PC-3 (cell line): ENCODE data around the gene TXNL4B. TPM values are rescaled to one million over a fixed set of nuclear protein-coding genes. Genes with fewer than 3 reads are reported as not detected.

Experiments
- ATAC-seq: fragments of 200-7000 bp; cut with Tn5 transposase; 2 replicates; pipeline ENCODE4 v1.9.1; 2020; ENCODE audit warnings: mild to moderate bottlenecking, moderate library complexity
- BruUV-seq: library from RNA; stranded (reverse); fragments of 400-500 nt; replicated peaks from 2 replicates; lab custom pipeline; 2021; lab: Mats Ljungman, UMichigan
- CTCF ChIA-PET: fragments of 300-600 bp; sonication (Branson Sonifier 250); formaldehyde crosslinking; loops from one replicate; lab custom pipeline; 2022; ENCODE audit warnings: antibody characterized with exemption; lab: Charles Lee
- POLR2A ChIA-PET: fragments of 300-600 bp; sonication (Branson Sonifier 250); formaldehyde crosslinking; loops from one replicate; lab custom pipeline; 2022; ENCODE audit warnings: antibody characterized with exemption; ENCODE audit not compliant: unreplicated experiment; lab: Charles Lee
- DNase-seq: peaks from one replicate; pipeline ENCODE4 v3.0.0-alpha.2; 2015
- H2AFZ ChIP-seq: fragments of 300-600 bp; sonication (generic); 2 replicates; pipeline ENCODE4 v1.6.0; 2016; ENCODE audit warnings: antibody characterized with exemption, low read length
- H3F3A ChIP-seq: fragments of 300-600 bp; sonication (generic); one replicate; pipeline ENCODE4 v1.6.0; 2017; ENCODE audit warnings: antibody characterized with exemption, low read length, control low read depth, mild to moderate bottlenecking; ENCODE audit not compliant: unreplicated experiment
- H3K27ac ChIP-seq: fragments of 300-600 bp; sonication (generic); 2 replicates; pipeline ENCODE4 v1.5.1; 2016; ENCODE audit warnings: mild to moderate bottlenecking, low read length
- H3K27me3 ChIP-seq: fragments of 300-600 bp; sonication (generic); 2 replicates; pipeline ENCODE4 v1.6.1; 2016; ENCODE audit warnings: low read length, mixed read lengths
- H3K36me3 ChIP-seq: fragments of 300-600 bp; sonication (generic); 2 replicates; pipeline ENCODE4 v1.6.1; 2016; ENCODE audit warnings: low read depth, mixed run types, low read length, mixed read lengths
- H3K4me1 ChIP-seq: fragments of 300-600 bp; sonication (generic); 2 replicates; pipeline ENCODE4 v1.5.1; 2016; ENCODE audit warnings: low read length; ENCODE audit not compliant: insufficient read depth
- H3K4me2 ChIP-seq: fragments of 300-600 bp; sonication (generic); 2 replicates; pipeline ENCODE4 v1.6.0; 2016; ENCODE audit warnings: low read length
- H3K4me3 ChIP-seq: fragments of 300-600 bp; sonication (generic); 2 replicates; pipeline ENCODE4 v1.5.1; 2016; ENCODE audit warnings: mild to moderate bottlenecking, low read length, mixed read lengths
- H3K79me2 ChIP-seq: fragments of 300-600 bp; sonication (generic); 2 replicates; pipeline ENCODE4 v1.6.1; 2017; ENCODE audit warnings: low read length, mixed read lengths
- H3K9ac ChIP-seq: fragments of 300-600 bp; sonication (generic); 2 replicates; pipeline ENCODE4 v1.6.0; 2016; ENCODE audit warnings: mild to moderate bottlenecking, low read length
- H3K9me2 ChIP-seq: fragments of 300-600 bp; sonication (generic); replicated peaks from 2 replicates; pipeline ENCODE4 v1.6.1; 2016; ENCODE audit warnings: mixed run types, low read length, mixed read lengths
- H3K9me3 ChIP-seq: fragments of 300-600 bp; sonication (generic); 2 replicates; pipeline ENCODE4 v1.6.1; 2016; ENCODE audit warnings: low read length, mixed read lengths
- H4K20me1 ChIP-seq: fragments of 300-600 bp; sonication (generic); 2 replicates; pipeline ENCODE4 v1.6.1; 2016; ENCODE audit warnings: low read length, mixed read lengths
- EZH2 ChIP-seq: fragments of 300-600 bp; sonication (generic); IDR thresholded peaks from one replicate; pipeline ENCODE4 v1.6.1; 2017; ENCODE audit warnings: antibody characterized with exemption, mild to moderate bottlenecking, low read length; ENCODE audit not compliant: unreplicated experiment
- EZH2phosphoT487 ChIP-seq: fragments of 300-600 bp; sonication (generic); IDR thresholded peaks from 2 replicates; pipeline ENCODE4 v1.6.1; 2018; ENCODE audit warnings: mild to moderate bottlenecking, antibody characterized with exemption, low read length, borderline replicate concordance
- intact Hi-C: fragments of 100-400 bp; cut with micrococcal nuclease; formaldehyde crosslinking; loops from 2 replicates; pipeline ENCODE4 v1.9.0; 2023
- total RNA-seq: library from RNA; depleted of rRNA; stranded (reverse); fragments of >200 nt; gene quantifications from 2 replicates; pipeline ENCODE4 v1.2.3, GENCODE V29; 2014
- TF ChIP-seq, protein P1 (sequence below): fragments of 300-600 bp; sonication (generic); conservative IDR thresholded peaks from 2 replicates; pipeline ENCODE4 v1.5.1; 2017; ENCODE audit warnings: antibody characterized with exemption, low read depth, mild to moderate bottlenecking, low read length

TXNL4B gene
- total RNA-seq, 1 experiment from 2014 or later: 9.6 TPM

DNA sequence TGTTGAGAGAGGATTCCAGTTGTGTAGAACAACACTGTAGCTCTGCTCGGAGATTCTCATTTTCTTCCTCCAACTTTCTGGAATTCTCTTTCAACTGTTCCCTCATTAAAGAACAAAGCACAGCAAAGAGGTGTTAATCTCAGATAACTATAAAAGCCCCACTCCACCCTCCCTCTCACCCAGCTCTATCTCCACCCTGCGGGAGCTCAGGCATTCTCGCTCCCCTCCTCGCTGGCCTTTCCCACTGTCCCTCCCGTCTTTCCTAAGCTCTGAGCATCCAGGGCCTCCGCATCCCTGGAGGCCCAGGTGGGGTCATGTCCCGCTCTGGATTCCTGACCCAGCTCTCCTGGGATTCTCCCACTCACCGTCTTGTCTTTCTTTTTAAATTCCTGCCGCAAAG, 35.3 kb upstream of the TXNL4B start:
- H3K79me2 ChIP-seq: no peaks in the 10 kb centered on the region
- DNase-seq (no peak), ATAC-seq (no peak)
- H2AFZ ChIP-seq: no peak overlapping the region
- no peak for TF ChIP-seq EZH2
- TF ChIP-seq, protein P1, sequence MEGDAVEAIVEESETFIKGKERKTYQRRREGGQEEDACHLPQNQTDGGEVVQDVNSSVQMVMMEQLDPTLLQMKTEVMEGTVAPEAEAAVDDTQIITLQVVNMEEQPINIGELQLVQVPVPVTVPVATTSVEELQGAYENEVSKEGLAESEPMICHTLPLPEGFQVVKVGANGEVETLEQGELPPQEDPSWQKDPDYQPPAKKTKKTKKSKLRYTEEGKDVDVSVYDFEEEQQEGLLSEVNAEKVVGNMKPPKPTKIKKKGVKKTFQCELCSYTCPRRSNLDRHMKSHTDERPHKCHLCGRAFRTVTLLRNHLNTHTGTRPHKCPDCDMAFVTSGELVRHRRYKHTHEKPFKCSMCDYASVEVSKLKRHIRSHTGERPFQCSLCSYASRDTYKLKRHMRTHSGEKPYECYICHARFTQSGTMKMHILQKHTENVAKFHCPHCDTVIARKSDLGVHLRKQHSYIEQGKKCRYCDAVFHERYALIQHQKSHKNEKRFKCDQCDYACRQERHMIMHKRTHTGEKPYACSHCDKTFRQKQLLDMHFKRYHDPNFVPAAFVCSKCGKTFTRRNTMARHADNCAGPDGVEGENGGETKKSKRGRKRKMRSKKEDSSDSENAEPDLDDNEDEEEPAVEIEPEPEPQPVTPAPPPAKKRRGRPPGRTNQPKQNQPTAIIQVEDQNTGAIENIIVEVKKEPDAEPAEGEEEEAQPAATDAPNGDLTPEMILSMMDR: no peak
- TF ChIP-seq EZH2phosphoT487: no peak
- H3K27me3 ChIP-seq: no peaks in the 10 kb centered on the region
- no peaks in the 10 kb centered on the region for H4K20me1 ChIP-seq
- H3K36me3 ChIP-seq: no peaks in the 10 kb centered on the region
- no TSS peak for BruUV-seq
- ChIA-PET CTCF (no interaction called here), POLR2A (no interaction called here)
- no peak overlapping the region for H3K4me3 ChIP-seq
- H3K4me2 ChIP-seq: no peak overlapping the region
- no peaks in the 10 kb centered on the region for H3K9me2 ChIP-seq
- no peaks in the 10 kb centered on the region for H3K9me3 ChIP-seq
- H3K4me1 ChIP-seq: no peaks in the 10 kb centered on the region
- intact Hi-C loops: loop anchor here (10.0 kb wide), 1 partner anchor 1746 kb away; no protein-coding TSS in a partner anchor
- no peak overlapping the region for H3K27ac ChIP-seq
- no peaks in the 10 kb centered on the region for H3F3A ChIP-seq
- no peak overlapping the region for H3K9ac ChIP-seq

DNA sequence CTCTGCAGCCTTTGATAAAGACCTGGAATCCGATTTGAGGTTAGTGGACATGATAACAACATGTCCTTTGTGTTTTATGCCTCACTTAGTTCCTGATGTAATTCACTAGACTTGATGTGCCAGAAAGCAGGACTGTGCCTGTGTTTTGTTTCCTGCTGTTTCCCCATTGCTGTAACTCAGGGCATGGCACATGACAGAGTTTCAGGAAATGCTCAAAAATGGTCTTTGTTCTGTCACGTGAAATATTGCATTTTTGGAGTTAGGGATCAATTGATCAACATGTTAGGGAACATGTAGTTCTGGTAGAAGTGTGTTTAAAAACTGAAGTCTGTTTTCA, 33.0 kb upstream of the TXNL4B start:
- no peak for TF ChIP-seq EZH2
- TF ChIP-seq, protein P1: no peak
- no peak for TF ChIP-seq EZH2phosphoT487
- Histone ChIP-seq H3K79me2 (no peaks in the 10 kb centered on the region), H3F3A (no peaks in the 10 kb centered on the region), H3K4me2 (no peak overlapping the region), H3K27ac (no peak overlapping the region), H3K36me3 (no peaks in the 10 kb centered on the region), H2AFZ (no peak overlapping the region), H3K4me1 (no peaks in the 10 kb centered on the region), H4K20me1 (no peaks in the 10 kb centered on the region), H3K27me3 (no peaks in the 10 kb centered on the region), H3K4me3 (no peak overlapping the region), H3K9me3 (no peaks in the 10 kb centered on the region), H3K9ac (no peak overlapping the region), H3K9me2 (no peaks in the 10 kb centered on the region)
- ChIA-PET POLR2A (no interaction called here), CTCF (no interaction called here)
- ATAC-seq (no peak), DNase-seq (no peak)
- intact Hi-C loops: loop anchor here (10.0 kb wide), 1 partner anchor 1748 kb away; no protein-coding TSS in a partner anchor
- BruUV-seq: no TSS peak

DNA sequence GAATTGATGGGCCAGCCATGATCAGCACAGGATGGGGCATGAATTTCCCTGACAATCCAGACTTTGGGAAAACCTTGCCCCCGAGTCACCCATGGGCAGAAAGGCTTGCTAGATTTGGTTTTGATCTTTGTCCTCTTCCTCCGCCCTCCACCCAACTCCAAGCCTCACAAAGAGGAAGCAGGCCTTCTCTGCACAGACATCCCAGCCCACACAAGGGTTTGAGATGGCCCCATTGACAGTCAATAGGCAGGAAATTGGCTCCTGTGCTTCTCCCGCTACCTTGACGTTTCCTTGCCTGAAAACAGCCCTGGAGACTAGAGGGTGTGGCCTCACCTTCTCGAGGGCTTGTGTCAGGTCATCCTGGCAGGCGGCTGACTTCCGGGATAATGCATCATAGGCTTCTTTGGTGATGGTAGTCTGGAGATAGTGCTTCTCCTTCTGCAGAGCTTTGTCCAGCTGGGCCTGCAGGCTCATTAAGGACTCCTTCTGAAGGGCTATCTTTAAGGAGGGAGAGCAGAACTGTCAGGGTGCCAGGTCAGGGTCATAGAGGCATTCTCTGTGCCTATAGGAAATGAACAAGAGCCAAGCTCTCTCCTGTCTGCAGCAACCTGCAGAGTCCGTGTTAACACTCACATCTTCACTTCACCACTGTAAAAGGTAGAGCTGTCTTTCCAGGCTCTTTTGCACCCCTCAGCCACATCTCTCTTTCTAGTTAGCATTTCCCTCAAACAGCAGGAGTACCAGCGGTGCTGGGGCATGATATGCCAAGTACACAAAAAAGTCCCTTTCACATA, 32.4 kb upstream of the TXNL4B start:
- H3K27me3 ChIP-seq: no peaks in the 10 kb centered on the region
- no peaks in the 10 kb centered on the region for H3K36me3 ChIP-seq
- no peaks in the 10 kb centered on the region for H3K9me2 ChIP-seq
- H3K9me3 ChIP-seq: no peaks in the 10 kb centered on the region
- TF ChIP-seq EZH2 (no peak), EZH2phosphoT487 (no peak)
- TF ChIP-seq, protein P1: no peak
- ChIA-PET CTCF (interaction anchor here (0.6 to 0.8 kb wide), 3 partner anchors 77 to 381 kb away, joined by 3 read pairs; no protein-coding TSS in a partner anchor), POLR2A (no interaction called here)
- H4K20me1 ChIP-seq: no peaks in the 10 kb centered on the region
- H2AFZ ChIP-seq: no peak overlapping the region
- H3K79me2 ChIP-seq: no peaks in the 10 kb centered on the region
- intact Hi-C loops: loop anchor here (1.0 to 10.0 kb wide), 3 partner anchors 113 to 1749 kb away; no protein-coding TSS in a partner anchor
- no peak for DNase-seq
- H3K9ac ChIP-seq: no peak overlapping the region
- no TSS peak for BruUV-seq
- no peak overlapping the region for H3K4me2 ChIP-seq
- no peak for ATAC-seq
- H3K4me3 ChIP-seq: no peak overlapping the region
- H3K4me1 ChIP-seq: no peaks in the 10 kb centered on the region
- no peak overlapping the region for H3K27ac ChIP-seq
- H3F3A ChIP-seq: no peaks in the 10 kb centered on the region
